Kidney epithelial cell (primary cell): ENCODE data around the gene DENND1A. TPM values are rescaled to one million over a fixed set of nuclear protein-coding genes. Genes with fewer than 3 reads are reported as not detected.

Experiments
- DNase-seq: peaks from one replicate; pipeline ENCODE4 v3.0.0-alpha.2; 2010; ENCODE audit warnings: low read depth
- H3K27me3 ChIP-seq: 2 replicates; pipeline ENCODE4 v1.6.0; 2011; ENCODE audit warnings: low read length; ENCODE audit not compliant: control insufficient read depth, insufficient read depth
- H3K36me3 ChIP-seq: 2 replicates; pipeline ENCODE4 v1.5.1; 2011; ENCODE audit warnings: low read length; ENCODE audit not compliant: control insufficient read depth, insufficient read depth
- H3K4me3 ChIP-seq: 2 replicates; pipeline ENCODE4 v1.5.1; 2011; ENCODE audit warnings: low read depth, mild to moderate bottlenecking, control low read depth, low read length
- CTCF ChIP-seq: IDR thresholded peaks from 2 replicates; pipeline ENCODE4 v1.5.1; 2011; ENCODE audit warnings: mild to moderate bottlenecking, moderate library complexity, low read length, control low read depth, inconsistent platforms; ENCODE audit not compliant: insufficient read depth, poor library complexity, severe bottlenecking
- total RNA-seq: library from RNA; depleted of rRNA; stranded (reverse); fragments of >200 nt; gene quantifications from 2 replicates; pipeline ENCODE4 v1.2.3, GENCODE V29; 2015

Gene DENND1A
- total RNA-seq, 1 donor from 2014 or later, result 14.5 TPM

- Histone ChIP-seq H3K27me3 (no peaks in the 10 kb centered on the region), H3K4me3 (no peak overlapping the region), H3K36me3 (no peaks in the 10 kb centered on the region)
- DNase-seq, result peak; percentile 28
- TF ChIP-seq CTCF, result no peak
These were observed 245.4 kb downstream of the DENND1A start for GRCh38 chr9:123684393-123685149.

GRCh38 chr9:123682746-123683145, 247.2 kb downstream of the DENND1A start:
- DNase-seq, result no peak
- no peak for TF ChIP-seq CTCF
- no peaks in the 10 kb centered on the region for H3K27me3 ChIP-seq
- H3K36me3 ChIP-seq, result no peaks in the 10 kb centered on the region
- no peak overlapping the region for H3K4me3 ChIP-seq

- Histone ChIP-seq H3K4me3 (no peak overlapping the region), H3K36me3 (no peaks in the 10 kb centered on the region), H3K27me3 (no peaks in the 10 kb centered on the region)
- DNase-seq, result no peak
- no peak for TF ChIP-seq CTCF
These were observed 249.6 kb downstream of the DENND1A start for GRCh38 chr9:123680352-123680751.

GRCh38 chr9:123679330-123679987, 250.5 kb downstream of the DENND1A start:
- Histone ChIP-seq H3K27me3 (no peaks in the 10 kb centered on the region), H3K4me3 (no peak overlapping the region), H3K36me3 (no peaks in the 10 kb centered on the region)
- DNase-seq, result no peak
- no peak for TF ChIP-seq CTCF

GRCh38 chr9:123678878-123679329, 251.0 kb downstream of the DENND1A start:
- no peak for TF ChIP-seq CTCF
- no peak for DNase-seq
- H3K27me3 ChIP-seq, result no peaks in the 10 kb centered on the region
- H3K4me3 ChIP-seq, result no peak overlapping the region
- no peaks in the 10 kb centered on the region for H3K36me3 ChIP-seq
